ENCODE results near the gene PRIM2. TPM values are rescaled to one million over a fixed set of nuclear protein-coding genes. Genes with fewer than 3 reads are reported as not detected.
A peak's percentile ranks its signal among the peaks of the same experiment; 100 is the strongest.
"Not testable (repeated sequence)": the region's sequence is repeated elsewhere in the genome, so short reads cannot be mapped to it uniquely, and the experiment has no call there.

Gene PRIM2
- total and polyA plus RNA-seq, 10 of the 15 experiments (the other 5 are each of a cell fraction or from before 2014, with no cell fraction given) = 13.2 to 38.6 (median 25.1) TPM

- in situ Hi-C loops (cut with MboI) = loop anchor here (10.0 kb wide), 2 partner anchors 135 to 205 kb away; partner anchors contain the start of gene BAG2
- CTCF ChIA-PET; BruUV-seq (replicated peaks): not testable (repeated sequence)
These were observed 7.2 kb upstream of the PRIM2 start for GRCh38 chr6:57310095-57310816.

GRCh38 chr6:57310817-57311157, 6.6 kb upstream of the PRIM2 start:
- no peak for DNase-seq (ENCODE audit: low read depth, low spot score)
- WGBS (ENCODE audit: insufficient coverage, insufficient replicate concordance, low lambda C conversion rate, missing lambda C conversion rate) = 83% methylated on average over 9 of the region's 24 CpGs
- BruUV-seq (replicated peaks) = no TSS peak
- H3K27me3 ChIP-seq (replicated peaks in 1 of 2; ENCODE audit: control insufficient read depth in 2 of 2, insufficient read depth in 2 of 2, low read length in 1 of 2) = no peaks in the 10 kb centered on the region
- no peaks in the 10 kb centered on the region for H3K36me3 ChIP-seq (ENCODE audit: control insufficient read depth in 2 of 2, insufficient read depth in 2 of 2, low read length in 1 of 2)
- no peaks in the 10 kb centered on the region for H4K20me1 ChIP-seq (ENCODE audit: control insufficient read depth, insufficient read depth)
- intact Hi-C loops (cut with micrococcal nuclease; ENCODE audit: unreplicated experiment) = no loop called here
- H3K27ac ChIP-seq (ENCODE audit: control insufficient read depth, insufficient read depth) = no peak overlapping the region
- SMC1A ChIA-PET (ENCODE audit: uncharacterized antibody, unreplicated experiment) = no interaction called here
- H3K79me2 ChIP-seq (ENCODE audit: control insufficient read depth, insufficient read depth, low read length) = no peaks in the 10 kb centered on the region
- no peak for FAIRE-seq
- no peaks in the 10 kb centered on the region for H3K4me1 ChIP-seq (ENCODE audit: control insufficient read depth, insufficient read depth, low read length)
- no peak overlapping the region for H3K4me3 ChIP-seq
- no peak overlapping the region for H2AFZ ChIP-seq (ENCODE audit: control insufficient read depth, low read depth, low read length)
- no peaks in the 10 kb centered on the region for H3K9me3 ChIP-seq (replicated peaks; ENCODE audit: control insufficient read depth, insufficient read depth, low read length)
- CTCF ChIA-PET = no interaction called here
- no peak for ATAC-seq
- no peak overlapping the region for H3K9ac ChIP-seq (ENCODE audit: control insufficient read depth, insufficient read depth, low read length)
- no peak overlapping the region for H3K4me2 ChIP-seq (ENCODE audit: control insufficient read depth, insufficient read depth)
- in situ Hi-C loops (cut with MboI) = loop anchor here (10.0 kb wide), 2 partner anchors 136 to 206 kb away; partner anchors contain the start of gene BAG2
- RAD21 ChIA-PET (ENCODE audit: unreplicated experiment) = no interaction called here
- TF ChIP-seq ETV6 (conservative IDR thresholded peaks at IDR 0.05 in 1 of 2, IDR thresholded peaks at IDR 0.05 in 1 of 2; ENCODE audit: borderline replicate concordance in 1 of 2, low read depth in 1 of 2) = no peak
- TF ChIP-seq E4F1 (IDR thresholded peaks at IDR 0.05; ENCODE audit: borderline replicate concordance, partially characterized antibody) = no peak
- TF ChIP-seq RB1 (IDR thresholded peaks at IDR 0.05; ENCODE audit: borderline replicate concordance) = no peak
- no peak for TF ChIP-seq TARDBP (IDR thresholded peaks at IDR 0.05; ENCODE audit: borderline replicate concordance)
- POLR2A ChIA-PET = no interaction called here

More at GRCh38 chr6:57310095-57310816, 7.2 kb upstream of the PRIM2 start:
- H3K4me3 ChIP-seq; RAD21 ChIA-PET (ENCODE audit: unreplicated experiment); H3K9me3 ChIP-seq (replicated peaks; ENCODE audit: control insufficient read depth, insufficient read depth, low read length); H3K27me3 ChIP-seq (replicated peaks in 1 of 2; ENCODE audit: control insufficient read depth in 2 of 2, insufficient read depth in 2 of 2, low read length in 1 of 2); H3K4me2 ChIP-seq (ENCODE audit: control insufficient read depth, insufficient read depth); H2AFZ ChIP-seq (ENCODE audit: control insufficient read depth, low read depth, low read length); FAIRE-seq; H4K20me1 ChIP-seq (ENCODE audit: control insufficient read depth, insufficient read depth); SMC1A ChIA-PET (ENCODE audit: uncharacterized antibody, unreplicated experiment); H3K36me3 ChIP-seq (ENCODE audit: control insufficient read depth in 2 of 2, insufficient read depth in 2 of 2, low read length in 1 of 2); intact Hi-C loops (cut with micrococcal nuclease; ENCODE audit: unreplicated experiment); H3K27ac ChIP-seq (ENCODE audit: control insufficient read depth, insufficient read depth); POLR2A ChIA-PET; DNase-seq (ENCODE audit: low read depth, low spot score); H3K79me2 ChIP-seq (ENCODE audit: control insufficient read depth, insufficient read depth, low read length); H3K4me1 ChIP-seq (ENCODE audit: control insufficient read depth, insufficient read depth, low read length); H3K9ac ChIP-seq (ENCODE audit: control insufficient read depth, insufficient read depth, low read length): not testable (repeated sequence)
- ATAC-seq = peak; percentile 60
- 94% methylated on average over 21 of the region's 21 CpGs for WGBS (ENCODE audit: insufficient coverage, insufficient replicate concordance, low lambda C conversion rate, missing lambda C conversion rate)
- TF ChIP-seq BHLHE40 (IDR thresholded peaks at IDR 0.05; ENCODE audit: borderline replicate concordance in 1 of 2, low read depth in 2 of 2, low read length in 1 of 2) = peak in 1 of 2 experiments; percentile 18; a peak in 1 of 4 replicates

GRCh38 chr6:57311300-57312003, 6.0 kb upstream of the PRIM2 start:
- POLR2A ChIA-PET; H3K79me2 ChIP-seq (ENCODE audit: control insufficient read depth, insufficient read depth, low read length); H3K27ac ChIP-seq (ENCODE audit: control insufficient read depth, insufficient read depth); H3K9ac ChIP-seq (ENCODE audit: control insufficient read depth, insufficient read depth, low read length); CTCF ChIA-PET; SMC1A ChIA-PET (ENCODE audit: uncharacterized antibody, unreplicated experiment); intact Hi-C loops (cut with micrococcal nuclease; ENCODE audit: unreplicated experiment); H3K4me1 ChIP-seq (ENCODE audit: control insufficient read depth, insufficient read depth, low read length); H3K36me3 ChIP-seq (ENCODE audit: control insufficient read depth in 2 of 2, insufficient read depth in 2 of 2, low read length in 1 of 2); H3K9me3 ChIP-seq (replicated peaks; ENCODE audit: control insufficient read depth, insufficient read depth, low read length); H2AFZ ChIP-seq (ENCODE audit: control insufficient read depth, low read depth, low read length); BruUV-seq (replicated peaks); DNase-seq (ENCODE audit: low read depth, low spot score); FAIRE-seq; H3K4me3 ChIP-seq; ATAC-seq; H3K27me3 ChIP-seq (replicated peaks in 1 of 2; ENCODE audit: control insufficient read depth in 2 of 2, insufficient read depth in 2 of 2, low read length in 1 of 2); RAD21 ChIA-PET (ENCODE audit: unreplicated experiment); H3K4me2 ChIP-seq (ENCODE audit: control insufficient read depth, insufficient read depth); H4K20me1 ChIP-seq (ENCODE audit: control insufficient read depth, insufficient read depth): not testable (repeated sequence)
- in situ Hi-C loops (cut with MboI) = loop anchor here (10.0 kb wide), 2 partner anchors 137 to 207 kb away; partner anchors contain the start of gene BAG2
- WGBS (ENCODE audit: insufficient coverage, insufficient replicate concordance, low lambda C conversion rate, missing lambda C conversion rate) = 87% methylated on average over 40 of the region's 44 CpGs
